HepG2 (cell line): ENCODE results near the gene PDSS2. TPM values are rescaled to one million over a fixed set of nuclear protein-coding genes. Genes with fewer than 3 reads are reported as not detected.

Experiments
- ARID2 ChIP-seq: sonication (generic); formaldehyde crosslinking; IDR thresholded peaks from 2 replicates; pipeline ENCODE4 v1.8.1; 2022; ENCODE audit warnings: mild to moderate bottlenecking, missing genetic modification reagents, borderline replicate concordance
- EP300 ChIP-seq, 3 experiments: sonication (generic) in 1 of 3; formaldehyde crosslinking in 1 of 3; IDR thresholded peaks; 2 replicates each; pipeline versions ENCODE4 v1.5.1 to v1.6.1; 2011 to 2020; ENCODE audit warnings: low read depth in 2 of 3, low read length in 2 of 3, borderline replicate concordance in 1 of 3, improper control_type of control experiment in 1 of 3, mild to moderate bottlenecking in 1 of 3, missing genetic modification reagents in 1 of 3, moderate library complexity in 1 of 3
- HBP1 ChIP-seq: IDR thresholded peaks from 2 replicates; pipeline ENCODE4 v1.6.1; 2016; ENCODE audit warnings: low read depth, control low read depth
- KLF11 ChIP-seq: IDR thresholded peaks from 2 replicates; pipeline ENCODE4 v1.6.1; 2016; ENCODE audit warnings: missing compliant biosample characterization
- MYC ChIP-seq: sonication (generic); formaldehyde crosslinking; IDR thresholded peaks from 2 replicates; pipeline ENCODE4 v1.9.0; 2021; ENCODE audit warnings: missing genetic modification reagents, borderline replicate concordance
- NCOR1 ChIP-seq: fragments of 200-600 bp; sonication (generic); IDR thresholded peaks from 2 replicates; pipeline ENCODE4 v1.7.0; 2017; ENCODE audit warnings: antibody characterized with exemption, low read length, borderline replicate concordance
- NR2C2 ChIP-seq: sonication (generic); formaldehyde crosslinking; IDR thresholded peaks from 2 replicates; pipeline ENCODE4 v1.4.0; 2020; ENCODE audit warnings: missing genetic modification reagents, mild to moderate bottlenecking, moderate library complexity, borderline replicate concordance
- PAXIP1 ChIP-seq: sonication (generic); formaldehyde crosslinking; conservative IDR thresholded peaks from 2 replicates; pipeline ENCODE4 v1.4.0; 2020; ENCODE audit warnings: mild to moderate bottlenecking, missing genetic modification reagents, moderate library complexity
- RAD51 ChIP-seq: fragments of 450-650 bp; IDR thresholded peaks from 2 replicates; pipeline ENCODE4 v1.6.1; 2016; ENCODE audit warnings: borderline replicate concordance
- REL ChIP-seq: sonication (generic); formaldehyde crosslinking; conservative IDR thresholded peaks from 2 replicates; pipeline ENCODE4 v1.8.0; 2022; ENCODE audit warnings: mild to moderate bottlenecking, missing genetic modification reagents, moderate library complexity
- RFX3 ChIP-seq: IDR thresholded peaks from 2 replicates; pipeline ENCODE4 v1.6.1; 2016; ENCODE audit warnings: missing biosample characterization, missing genetic modification reagents
- SMARCC2 ChIP-seq: fragments of 450-650 bp; IDR thresholded peaks from 2 replicates; pipeline ENCODE4 v1.6.1; 2017; ENCODE audit warnings: antibody characterized with exemption, mild to moderate bottlenecking
- UBTF ChIP-seq: sonication (generic); formaldehyde crosslinking; IDR thresholded peaks from 2 replicates; pipeline ENCODE4 v1.4.0; 2020; ENCODE audit warnings: mild to moderate bottlenecking, missing genetic modification reagents
- ZBTB7B ChIP-seq: sonication (generic); formaldehyde crosslinking; IDR thresholded peaks from 2 replicates; pipeline ENCODE4 v1.4.0; 2020; ENCODE audit warnings: missing genetic modification reagents
- ZKSCAN8 ChIP-seq: IDR thresholded peaks from 2 replicates; pipeline ENCODE4 v1.6.1; 2016; ENCODE audit warnings: borderline replicate concordance, missing genetic modification reagents, missing compliant biosample characterization
- ZMYM3 ChIP-seq: sonication (generic); formaldehyde crosslinking; IDR thresholded peaks from 2 replicates; pipeline ENCODE4 v1.5.1; 2020; ENCODE audit warnings: mild to moderate bottlenecking, missing genetic modification reagents
- ZNF557 ChIP-seq: sonication (generic); formaldehyde crosslinking; IDR thresholded peaks from 2 replicates; pipeline ENCODE4 v1.4.0; 2020; ENCODE audit warnings: missing genetic modification reagents
- ZNF577 ChIP-seq: sonication (generic); formaldehyde crosslinking; IDR thresholded peaks from 2 replicates; pipeline ENCODE4 v1.4.0; 2020; ENCODE audit warnings: mild to moderate bottlenecking, low read depth, missing genetic modification reagents, borderline replicate concordance
- ZNF747 ChIP-seq: sonication (generic); formaldehyde crosslinking; IDR thresholded peaks from 2 replicates; pipeline ENCODE4 v1.8.1; 2023; ENCODE audit warnings: missing genetic modification reagents, mild to moderate bottlenecking, borderline replicate concordance
- ZNF883 ChIP-seq: sonication (generic); formaldehyde crosslinking; IDR thresholded peaks from 2 replicates; pipeline ENCODE4 v1.5.1; 2020; ENCODE audit warnings: mild to moderate bottlenecking, missing genetic modification reagents; ENCODE audit errors: not compliant biosample characterization
- polyA plus RNA-seq, 8 experiments: library from polyadenylated mRNA; depleted of rRNA in 3 of 8; stranded (reverse) in 7 of 8; unstranded in 1 of 8; fragments of >200 nt; fragmentation: Illumina TruSeq in 4 of 8; extraction: Trizol in 4 of 8; gene quantifications; 2 replicates each; pipeline versions ENCODE4 v1.2.1 to v1.2.3, GENCODE V29; 2011 to 2016; ENCODE audit warnings: low read depth in 4 of 8, missing spikeins in 1 of 8, mixed read lengths in 1 of 8; ENCODE audit not compliant: insufficient read depth in 1 of 8
- total RNA-seq, 5 experiments: library from RNA; depleted of rRNA; stranded (reverse); fragments of >200 nt; fragmentation: Illumina TruSeq; extraction: Trizol; gene quantifications; 2 replicates each; pipeline ENCODE4 v1.2.3, GENCODE V29; 2016; ENCODE audit warnings: low read depth in 1 of 5

PDSS2 gene
- total and polyA plus RNA-seq, 2 of the 13 experiments (the other 11 are each of a cell fraction or from before 2014, with no cell fraction given): 16.2 to 17.0 TPM

- peak; percentile 54 for TF ChIP-seq PAXIP1
- TF ChIP-seq EP300 (IDR thresholded peaks at IDR 0.05; ENCODE audit: low read depth in 2 of 2, low read length in 2 of 2): 0 out of 4 replicates have a peak, but pooled peaks of 1 of the 2 experiments have one; percentile 47
- TF ChIP-seq EP300 (CRISPR knock-in tag; IDR thresholded peaks at IDR 0.05; ENCODE audit: borderline replicate concordance): no peak
- TF ChIP-seq ZKSCAN8 (CRISPR knock-in tag): no peak
- no peak for TF ChIP-seq MYC (CRISPR knock-in tag)
- TF ChIP-seq ZBTB7B (CRISPR knock-in tag): peak; percentile 61
- TF ChIP-seq SMARCC2: no peak
- TF ChIP-seq KLF11 (CRISPR knock-in tag): no peak
- no peak for TF ChIP-seq UBTF
- TF ChIP-seq RFX3 (CRISPR knock-in tag): no peak
- no peak for TF ChIP-seq ZNF577
- TF ChIP-seq NCOR1: 0 out of 2 replicates have a peak, but pooled peaks have one; percentile 24
- TF ChIP-seq ZNF747 (CRISPR knock-in tag): no peak
- TF ChIP-seq HBP1 (CRISPR knock-in tag): no peak
- TF ChIP-seq ARID2: no peak
- TF ChIP-seq ZMYM3 (CRISPR knock-in tag): no peak
- TF ChIP-seq REL (CRISPR knock-in tag): no peak
- TF ChIP-seq NR2C2 (CRISPR knock-in tag): peak; percentile 64
- no peak for TF ChIP-seq ZNF883
- TF ChIP-seq RAD51: no peak
- no peak for TF ChIP-seq ZNF557 (CRISPR knock-in tag)
Measured at GRCh38 chr6:107235007-107235406, 224.4 kb downstream of the PDSS2 start (continued).
